GM23338 (cell line): ENCODE measurements around the gene SNX2. TPM values are rescaled to one million over a fixed set of nuclear protein-coding genes. Genes with fewer than 3 reads are reported as not detected.

Experiments used
- ATAC-seq: fragments of 200-7000 bp; cut with Tn5 transposase; 3 replicates; pipeline ENCODE4 v1.9.1; 2020
- DNase-seq: peaks from one replicate; pipeline ENCODE4 v3.0.0-alpha.2; 2015; ENCODE audit warnings: low spot score
- H2AFZ ChIP-seq: fragments of 200-600 bp; sonication (generic); 2 replicates; pipeline ENCODE4 v1.8.0; 2016; ENCODE audit warnings: antibody characterized with exemption, mild to moderate bottlenecking, moderate library complexity
- H3F3A ChIP-seq: fragments of 200-600 bp; sonication (generic); replicated peaks from 2 replicates; pipeline ENCODE4 v1.8.0; 2017; ENCODE audit warnings: antibody characterized with exemption, mixed run types, low read depth
- H3K27ac ChIP-seq: fragments of 200-600 bp; sonication (generic); 2 replicates; pipeline ENCODE4 v1.6.1; 2016; ENCODE audit warnings: low read depth
- H3K27me3 ChIP-seq: fragments of 200-600 bp; sonication (generic); 2 replicates; pipeline ENCODE4 v1.8.0; 2016; ENCODE audit warnings: mild to moderate bottlenecking, mixed run types, moderate library complexity; ENCODE audit not compliant: insufficient read depth
- H3K36me3 ChIP-seq: fragments of 200-600 bp; sonication (generic); 2 replicates; pipeline ENCODE4 v1.8.0; 2016; ENCODE audit warnings: mild to moderate bottlenecking; ENCODE audit not compliant: insufficient read depth
- H3K4me1 ChIP-seq: fragments of 200-600 bp; sonication (generic); 2 replicates; pipeline ENCODE4 v1.8.0; 2016; ENCODE audit warnings: mild to moderate bottlenecking, moderate library complexity; ENCODE audit not compliant: insufficient read depth
- H3K4me2 ChIP-seq: fragments of 200-600 bp; sonication (generic); 2 replicates; pipeline ENCODE4 v1.7.1; 2017; ENCODE audit warnings: mixed run types
- H3K4me3 ChIP-seq: fragments of 200-600 bp; sonication (generic); 2 replicates; pipeline ENCODE4 v1.6.1; 2016; ENCODE audit warnings: mixed run types
- H3K79me2 ChIP-seq: fragments of 200-600 bp; sonication (generic); replicated peaks from 2 replicates; pipeline ENCODE4 v1.8.0; 2017; ENCODE audit warnings: mild to moderate bottlenecking; ENCODE audit not compliant: insufficient read depth
- H3K9me2 ChIP-seq: fragments of 200-600 bp; sonication (generic); 2 replicates; pipeline ENCODE4 v1.8.0; 2017; ENCODE audit not compliant: insufficient read depth
- H4K20me1 ChIP-seq: fragments of 200-600 bp; sonication (generic); replicated peaks from 2 replicates; pipeline ENCODE4 v1.8.0; 2017; ENCODE audit warnings: mild to moderate bottlenecking; ENCODE audit not compliant: insufficient read depth
- H3K27ac Mint-ChIP-seq: 2 replicates; pipeline ENCODE4 v1.8.0; 2020; ENCODE audit warnings: inconsistent platforms, mild to moderate bottlenecking, moderate library complexity, mixed read lengths
- H3K27me3 Mint-ChIP-seq: 3 replicates; pipeline ENCODE4 v1.8.0; 2022; ENCODE audit warnings: low read depth, mild to moderate bottlenecking, moderate library complexity, mixed read lengths, inconsistent platforms; ENCODE audit not compliant: insufficient read depth, poor library complexity
- H3K36me3 Mint-ChIP-seq: 3 replicates; pipeline ENCODE4 v1.8.0; 2021; ENCODE audit warnings: low read depth, mild to moderate bottlenecking, inconsistent platforms, moderate library complexity, mixed read lengths
- H3K4me1 Mint-ChIP-seq: 3 replicates; pipeline ENCODE4 v1.8.0; 2020; ENCODE audit warnings: mild to moderate bottlenecking, inconsistent platforms, mixed read lengths
- H3K4me3 Mint-ChIP-seq: 3 replicates; pipeline ENCODE4 v1.8.0; 2021; ENCODE audit warnings: moderate library complexity, mild to moderate bottlenecking, inconsistent platforms, mixed read lengths
- H3K9me3 Mint-ChIP-seq: 3 replicates; pipeline ENCODE4 v1.8.0; 2020; ENCODE audit warnings: moderate library complexity, mild to moderate bottlenecking, inconsistent platforms, mixed read lengths
- CREB1 ChIP-seq: fragments of 250-450 bp; sonication (Bioruptor Pico); IDR thresholded peaks from 2 replicates; pipeline ENCODE4 v1.5.0; 2020; ENCODE audit warnings: low read depth, mild to moderate bottlenecking, moderate library complexity
- CTCF ChIP-seq, 2 experiments: fragments of 200-600 bp in 1 of 2; sonication (generic) in 1 of 2; conservative IDR thresholded peaks; 2 replicates each; pipeline versions ENCODE4 v1.5.1 to v1.6.1; 2016 to 2017; ENCODE audit warnings: antibody characterized with exemption in 2 of 2, low read depth in 2 of 2, mild to moderate bottlenecking in 2 of 2, moderate library complexity in 1 of 2
- ETS1 ChIP-seq: IDR thresholded peaks from 2 replicates; pipeline ENCODE4 v1.6.1; 2016; ENCODE audit warnings: antibody characterized with exemption
- EZH2 ChIP-seq: fragments of 200-600 bp; sonication (generic); IDR thresholded peaks from one replicate; pipeline ENCODE4 v1.8.0; 2017; ENCODE audit warnings: antibody characterized with exemption, mild to moderate bottlenecking, low read depth; ENCODE audit not compliant: unreplicated experiment
- EZH2phosphoT487 ChIP-seq: fragments of 200-600 bp; sonication (generic); IDR thresholded peaks from one replicate; pipeline ENCODE4 v1.8.1; 2018; ENCODE audit warnings: antibody characterized with exemption; ENCODE audit not compliant: unreplicated experiment
- JUNB ChIP-seq: IDR thresholded peaks from one replicate; pipeline ENCODE4 v1.6.1; 2016; ENCODE audit warnings: antibody characterized with exemption; ENCODE audit not compliant: unreplicated experiment
- NANOG ChIP-seq: IDR thresholded peaks from 2 replicates; pipeline ENCODE4 v1.6.1; 2016; ENCODE audit warnings: antibody characterized with exemption, borderline replicate concordance
- POLR2AphosphoS5 ChIP-seq: IDR thresholded peaks from 2 replicates; pipeline ENCODE4 v1.6.1; 2016; ENCODE audit warnings: antibody characterized with exemption, low read depth
- REST ChIP-seq: IDR thresholded peaks from one replicate; pipeline ENCODE4 v1.6.1; 2018; ENCODE audit warnings: antibody characterized with exemption; ENCODE audit not compliant: unreplicated experiment
- STAT1 ChIP-seq: IDR thresholded peaks from one replicate; pipeline ENCODE4 v1.6.1; 2016; ENCODE audit warnings: antibody characterized with exemption; ENCODE audit not compliant: unreplicated experiment
- ZNF114 ChIP-seq: fragments of 250-450 bp; sonication (Bioruptor Pico); IDR thresholded peaks from 2 replicates; pipeline ENCODE4 v1.5.0; 2020; ENCODE audit warnings: mild to moderate bottlenecking, moderate library complexity
- ZNF331 ChIP-seq: fragments of 250-450 bp; sonication (Bioruptor Pico); IDR thresholded peaks from 2 replicates; pipeline ENCODE4 v1.5.0; 2020; ENCODE audit warnings: low read depth, mild to moderate bottlenecking, moderate library complexity
- ZNF462 ChIP-seq: fragments of 250-450 bp; sonication (Bioruptor Pico); IDR thresholded peaks from 2 replicates; pipeline ENCODE4 v1.5.0; 2020; ENCODE audit warnings: mild to moderate bottlenecking, moderate library complexity
- polyA plus RNA-seq: library from polyadenylated mRNA; unstranded; fragments of >200 nt; fragmentation: Nextera tagmentation; extraction: Ambion mirVana; gene quantifications from 2 replicates; pipeline ENCODE4 v1.2.1, GENCODE V29; 2016
- total RNA-seq: library from RNA; depleted of rRNA; stranded (reverse); fragments of >200 nt; shearing (Covaris generic); gene quantifications from 2 replicates; pipeline ENCODE4 v1.2.3, GENCODE V29; 2014

The SNX2 gene
- total and polyA plus RNA-seq, 2 experiments from 2014 or later: 50.8 to 67.8 TPM

- no peaks in the 10 kb centered on the region for H3K9me2 ChIP-seq
- no peak overlapping the region for H3K4me3 ChIP-seq
- no peak overlapping the region for H3K4me2 ChIP-seq
- no peak for DNase-seq
- no peaks in the 10 kb centered on the region for H3K27me3 Mint-ChIP-seq
- H4K20me1 ChIP-seq: no peaks in the 10 kb centered on the region
- no peaks in the 10 kb centered on the region; the same call in 2 of the 3 replicates for H3K9me3 Mint-ChIP-seq
- H3K79me2 ChIP-seq: no peaks in the 10 kb centered on the region
- H3F3A ChIP-seq: no peaks in the 10 kb centered on the region
- no peaks in the 10 kb centered on the region for H3K36me3 Mint-ChIP-seq
- no peak for TF ChIP-seq REST
- TF ChIP-seq ZNF462 (CRISPR knock-in tag): no peak
- no peak for TF ChIP-seq CTCF (conservative IDR thresholded peaks at IDR 0.05; ENCODE audit: low read depth in 2 of 2)
- TF ChIP-seq EZH2: no peak
- no peak for TF ChIP-seq STAT1
- TF ChIP-seq POLR2AphosphoS5: no peak
- TF ChIP-seq CREB1 (CRISPR knock-in tag): no peak
- TF ChIP-seq ZNF331 (CRISPR knock-in tag): no peak
- TF ChIP-seq ZNF114: no peak
- TF ChIP-seq JUNB: no peak
- no peak for TF ChIP-seq NANOG
- no peak for TF ChIP-seq EZH2phosphoT487
- no peak for TF ChIP-seq ETS1
- peaks cover 9% of the 10 kb centered on the region for H3K4me1 Mint-ChIP-seq
- H3K27me3 ChIP-seq: no peaks in the 10 kb centered on the region
- no peak for ATAC-seq
- no peaks in the 10 kb centered on the region for H3K36me3 ChIP-seq
- H3K27ac ChIP-seq: no peak overlapping the region
- no peak overlapping the region; the same call in 1 of the 2 replicates for H2AFZ ChIP-seq
- H3K4me1 ChIP-seq: no peaks in the 10 kb centered on the region
- H3K4me3 Mint-ChIP-seq: no peak overlapping the region
- H3K27ac Mint-ChIP-seq: no peak overlapping the region
These were observed 15.4 kb upstream of the SNX2 start for GRCh38 chr5:122759241-122760070.
